CMK (cell line): ENCODE data around the gene PDHX.

ENCODE experiments used
- DNase-seq: peaks from one replicate; pipeline ENCODE4 v3.0.0-alpha.2; 2010; ENCODE audit warnings: low read depth

PDHX gene

DNA sequence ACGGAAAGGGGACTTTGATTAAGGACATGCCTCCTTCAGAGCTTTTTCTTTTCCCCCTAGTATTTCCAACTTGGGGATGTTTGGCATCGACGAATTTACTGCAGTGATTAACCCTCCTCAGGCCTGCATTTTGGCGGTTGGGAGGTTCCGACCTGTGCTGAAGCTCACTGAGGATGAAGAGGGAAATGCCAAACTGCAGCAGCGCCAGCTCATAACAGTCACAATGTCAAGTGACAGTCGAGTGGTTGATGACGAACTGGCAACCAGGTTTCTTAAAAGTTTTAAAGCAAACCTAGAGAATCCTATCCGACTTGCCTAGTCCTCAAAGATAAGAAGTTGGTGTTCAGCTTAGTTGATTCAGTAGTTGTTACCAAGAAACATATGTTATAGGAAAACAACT, 78.4 kb downstream of the PDHX start:
- no peak for DNase-seq

DNA sequence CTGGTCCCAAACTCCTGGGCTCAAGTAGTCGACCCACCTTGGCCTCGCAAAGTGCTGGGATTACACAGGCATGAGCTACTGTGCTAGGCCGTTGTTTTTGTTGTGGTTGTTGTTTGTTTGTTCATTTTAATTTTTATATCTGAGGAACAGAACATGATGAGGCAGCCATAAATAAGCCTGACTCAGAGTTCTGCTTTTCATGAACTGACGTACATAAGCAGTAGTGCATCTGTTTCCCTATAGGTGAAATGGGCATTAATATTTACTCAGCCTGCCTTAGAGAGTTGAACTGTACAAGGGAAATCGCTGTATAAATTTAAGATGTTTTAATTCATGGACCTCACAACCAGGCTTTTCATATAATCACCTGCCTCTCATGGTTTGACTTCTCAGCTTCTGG, 80.5 kb downstream of the PDHX start:
- DNase-seq, result no peak

DNA sequence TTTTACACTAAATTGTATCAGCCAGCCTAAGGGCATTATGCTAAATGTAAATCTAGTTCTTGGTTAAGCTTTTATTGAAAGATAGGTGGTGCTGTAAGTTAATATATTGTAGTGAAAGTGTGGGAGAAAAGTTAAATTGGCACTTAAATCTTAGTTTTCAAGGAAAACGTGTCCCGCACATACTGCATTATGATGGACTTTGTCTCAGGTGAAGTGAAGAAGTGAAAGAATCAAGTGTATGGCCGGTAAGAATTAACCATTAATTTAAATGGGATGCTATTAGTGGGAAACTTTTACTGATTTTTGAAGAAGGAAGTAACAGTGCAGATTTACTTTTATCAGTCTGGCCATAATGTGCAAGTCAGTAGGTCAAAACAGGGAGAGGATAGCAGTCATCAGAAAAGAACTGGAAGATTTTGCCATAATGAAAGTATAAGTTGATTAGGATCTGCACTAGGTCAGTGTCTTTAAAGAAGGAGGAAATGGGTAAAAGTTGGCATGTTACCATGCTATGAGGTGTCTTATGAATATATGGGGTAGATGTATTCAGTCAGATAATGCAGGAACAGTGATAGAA, 81.6 kb downstream of the PDHX start:
- DNase-seq, result no peak

DNA sequence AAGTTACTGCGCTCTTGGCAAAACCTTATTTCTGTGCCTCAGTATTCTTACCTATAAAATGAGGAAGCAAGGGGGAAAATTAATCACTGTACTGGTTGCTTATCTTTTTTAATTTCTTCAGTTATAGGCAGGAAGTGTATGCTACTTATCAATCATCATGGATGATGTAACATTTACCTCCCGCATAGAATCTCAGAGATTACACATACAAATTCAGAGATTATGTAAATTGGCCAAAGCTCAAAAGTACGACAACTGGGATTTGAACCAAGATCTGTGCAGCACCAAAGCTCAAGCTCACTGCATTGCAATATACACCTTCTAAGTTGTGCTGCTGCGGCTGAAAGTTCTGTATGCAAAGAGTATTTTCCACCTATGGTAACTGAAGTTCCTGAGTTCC, 83.0 kb downstream of the PDHX start:
- DNase-seq, result no peak

DNA sequence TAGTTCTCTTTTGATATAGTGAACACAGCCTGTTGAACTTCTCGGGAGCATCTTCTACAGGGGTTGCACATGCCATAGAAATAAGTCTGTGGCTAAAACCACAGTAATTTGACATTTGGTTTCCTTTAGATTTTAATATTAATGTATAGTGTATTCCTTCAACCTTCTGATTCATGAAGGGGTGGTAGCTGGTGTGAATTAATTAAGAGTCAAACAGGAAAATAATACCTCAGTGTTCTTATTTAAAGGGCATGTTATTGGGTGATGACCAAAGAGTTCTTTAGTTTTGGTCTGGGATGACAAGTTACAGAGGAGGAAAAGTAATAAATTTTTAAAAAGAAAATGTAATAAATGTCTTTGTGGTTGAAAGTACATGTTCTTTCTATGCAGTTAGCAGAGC, 86.8 kb downstream of the PDHX start:
- DNase-seq, result no peak

DNA sequence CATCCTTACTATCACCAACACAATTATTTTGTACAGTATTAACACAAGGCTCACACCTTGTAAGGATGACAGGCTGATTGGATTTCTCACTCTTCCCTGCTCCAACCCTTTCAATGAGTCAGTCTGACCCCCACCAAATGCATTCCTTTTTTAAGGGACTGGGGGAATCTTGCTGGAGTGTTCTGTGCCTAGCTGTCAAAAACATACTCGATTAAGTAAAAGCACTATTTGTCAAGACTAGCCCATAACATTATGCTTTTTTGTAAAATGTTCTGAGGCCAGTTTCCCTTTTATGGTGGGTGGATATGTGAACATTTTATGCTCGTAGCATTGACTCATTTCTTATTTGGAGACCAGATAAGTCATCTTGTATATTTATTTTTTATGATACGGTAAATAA, 87.2 kb downstream of the PDHX start:
- DNase-seq, result no peak

DNA sequence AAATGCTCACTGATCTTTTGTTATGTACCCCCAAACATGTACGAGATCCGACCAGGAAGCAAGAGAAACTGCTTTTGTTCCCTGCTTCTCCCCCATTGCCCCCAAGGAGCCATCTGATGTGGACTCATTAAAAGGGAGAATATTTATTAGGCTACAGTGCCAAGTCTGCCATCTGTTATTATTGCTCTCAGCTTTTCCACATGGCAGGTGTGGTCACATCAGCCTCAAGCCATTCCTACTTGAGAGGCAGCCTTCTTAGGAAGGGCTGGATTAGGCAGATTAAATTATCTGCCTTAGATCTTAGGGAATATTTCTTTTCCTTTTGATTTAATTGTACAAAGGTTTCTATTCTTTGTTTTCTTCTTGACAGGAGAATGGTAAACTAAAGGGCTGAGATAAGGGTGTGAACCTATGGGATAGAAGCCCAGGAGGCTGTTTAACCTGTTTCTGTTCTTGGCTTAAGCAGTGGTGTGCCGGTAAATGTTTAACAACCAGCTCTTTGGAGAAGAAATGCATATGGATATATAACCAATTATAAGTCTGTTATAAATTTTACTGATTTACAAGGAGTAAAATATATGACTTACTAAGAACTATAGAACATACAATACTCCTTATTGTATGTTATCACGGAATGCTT, 88.8 kb downstream of the PDHX start:
- DNase-seq, result no peak

DNA sequence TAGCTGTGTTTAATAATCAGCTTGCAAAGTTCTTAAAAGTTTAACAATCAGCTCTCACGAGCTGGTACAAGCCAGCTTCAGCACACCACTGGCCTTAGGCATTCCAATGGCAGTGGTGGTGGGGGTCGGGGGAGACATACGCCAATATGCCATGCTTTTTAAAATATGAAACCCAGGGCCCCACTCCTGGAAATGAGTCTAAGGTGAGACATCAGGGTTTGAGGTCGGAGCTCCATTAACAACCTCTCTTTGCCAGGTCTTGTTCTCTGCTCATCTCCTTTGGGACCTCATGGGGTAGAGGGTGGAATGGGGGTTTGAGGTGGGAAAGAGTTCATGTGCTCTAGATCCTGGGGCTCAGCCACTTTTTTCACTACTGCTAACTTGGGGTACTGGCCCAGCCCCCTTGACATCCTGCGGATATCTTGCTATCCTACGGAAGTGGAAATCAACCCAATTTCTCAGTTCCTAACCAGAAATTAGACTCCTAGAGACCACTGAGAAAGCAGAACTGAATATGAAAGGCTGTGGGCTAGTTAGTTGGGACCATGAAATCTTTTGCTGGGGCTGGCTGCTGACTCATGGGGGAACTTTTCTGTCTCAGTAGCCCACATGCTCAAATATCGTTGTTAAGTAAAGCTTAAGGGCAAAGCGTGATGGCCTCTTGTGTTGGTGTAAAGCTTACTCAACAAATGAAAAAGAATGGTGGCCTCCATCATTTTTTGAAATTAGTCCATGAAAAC, 90.1 kb downstream of the PDHX start:
- no peak for DNase-seq

DNA sequence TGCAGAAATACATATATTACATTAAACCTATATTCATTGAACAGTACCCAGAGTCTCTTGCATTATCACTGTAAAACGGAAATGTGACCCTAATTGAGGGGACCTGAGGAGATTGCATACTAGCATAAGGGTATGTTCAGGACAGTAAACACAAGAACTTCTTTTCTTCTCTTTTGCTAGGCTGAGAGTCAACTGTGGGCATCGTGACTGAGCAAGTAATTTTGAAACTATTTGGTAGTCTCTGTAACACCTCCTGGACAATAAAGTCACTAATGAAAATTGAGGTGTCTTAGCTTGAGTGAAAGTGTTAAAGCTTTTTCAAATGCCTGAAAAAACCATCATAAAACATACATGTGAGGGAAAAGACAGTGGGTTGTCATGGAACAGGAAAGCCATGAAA, 90.9 kb downstream of the PDHX start:
- no peak for DNase-seq

DNA sequence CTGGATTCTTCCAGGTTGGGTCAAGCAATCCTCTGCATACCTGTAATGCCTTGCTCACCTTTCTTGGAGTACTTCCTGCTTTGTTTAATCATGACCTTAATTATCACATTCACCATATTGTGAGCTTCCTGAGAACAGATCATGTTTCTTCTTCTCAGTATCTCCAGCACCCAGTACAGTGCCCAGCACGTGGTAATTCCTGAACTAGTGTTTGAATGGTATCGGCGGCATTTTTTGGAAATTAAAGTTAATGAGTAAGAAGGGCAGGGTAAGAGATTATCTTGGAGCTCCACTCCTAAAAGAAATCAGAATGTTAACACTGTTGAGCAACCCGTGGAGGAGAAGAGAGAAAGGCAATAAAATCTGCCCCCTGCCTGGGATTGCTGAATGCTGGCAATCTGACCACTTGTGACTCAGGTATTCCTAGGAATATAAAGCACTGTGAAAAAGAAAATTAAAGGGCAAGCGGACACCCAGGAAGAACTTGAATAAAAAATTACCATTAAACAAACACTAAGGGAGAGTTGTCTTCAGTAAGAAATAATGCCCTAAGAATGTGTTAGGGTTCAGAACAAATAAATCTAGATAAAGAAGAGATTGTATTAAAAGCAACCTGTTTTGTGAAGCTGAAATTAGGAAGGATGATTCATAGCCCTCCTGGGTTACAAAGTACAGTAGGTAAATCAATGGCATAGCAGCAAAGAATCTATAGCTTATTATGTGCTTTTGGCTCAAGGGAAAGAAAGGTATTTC, 92.9 kb downstream of the PDHX start:
- DNase-seq, result no peak

DNA sequence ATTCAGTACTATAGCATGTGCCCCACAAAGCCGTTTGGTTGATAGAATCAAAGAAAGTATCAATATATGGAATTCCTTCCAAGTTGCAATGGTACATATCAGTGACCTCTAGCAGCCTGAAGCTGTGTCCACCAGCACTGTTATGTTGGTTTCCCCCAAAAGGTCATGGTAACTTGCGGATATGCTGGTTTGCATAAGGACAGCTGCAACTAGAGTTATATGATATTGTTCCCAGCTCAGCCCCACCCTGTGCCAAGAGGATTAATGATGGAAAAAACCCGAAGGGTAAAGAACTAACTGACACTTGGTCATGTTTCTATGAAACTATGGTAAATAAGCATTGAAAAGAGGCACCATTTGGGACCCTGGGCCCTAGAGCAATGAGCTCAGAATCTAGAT, 93.5 kb downstream of the PDHX start:
- no peak for DNase-seq

DNA sequence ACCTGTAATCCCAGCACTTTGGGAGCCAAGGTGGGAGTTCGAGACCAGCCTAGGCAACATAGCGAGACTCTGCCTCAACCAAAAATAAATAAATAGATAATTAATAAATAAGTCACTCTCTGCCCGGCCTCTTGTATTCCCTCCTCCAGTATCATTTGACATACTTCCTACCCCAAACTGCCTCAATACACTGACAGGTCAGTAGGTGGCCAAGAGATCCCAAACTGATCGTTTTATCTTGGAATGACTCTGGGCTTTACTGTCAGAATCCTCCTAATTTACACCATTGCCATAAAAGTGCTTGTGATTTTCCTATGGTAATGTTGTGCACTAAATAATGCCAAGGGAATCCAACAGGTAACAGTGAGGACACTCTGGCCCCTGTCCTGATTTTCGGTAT, 94.2 kb downstream of the PDHX start:
- DNase-seq, result no peak

DNA sequence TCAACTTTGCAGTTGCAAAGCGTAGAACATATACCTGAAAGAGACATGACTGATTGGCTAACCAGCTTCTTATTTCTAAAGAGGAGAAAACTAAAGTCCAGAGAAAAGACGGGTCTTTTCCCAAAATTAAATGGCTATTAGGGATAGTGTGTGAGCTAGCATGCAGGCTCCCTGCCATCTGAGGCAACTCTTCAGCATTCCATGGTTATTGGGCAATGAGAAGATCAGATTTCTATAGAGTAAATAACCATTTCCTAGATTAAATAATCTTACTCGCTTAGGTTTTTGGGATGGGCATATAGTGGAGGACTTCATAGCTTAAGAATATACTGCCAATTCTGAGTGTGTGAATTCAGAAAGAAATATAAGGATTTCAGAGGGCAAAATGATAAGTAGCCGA, 95.0 kb downstream of the PDHX start:
- DNase-seq, result no peak

DNA sequence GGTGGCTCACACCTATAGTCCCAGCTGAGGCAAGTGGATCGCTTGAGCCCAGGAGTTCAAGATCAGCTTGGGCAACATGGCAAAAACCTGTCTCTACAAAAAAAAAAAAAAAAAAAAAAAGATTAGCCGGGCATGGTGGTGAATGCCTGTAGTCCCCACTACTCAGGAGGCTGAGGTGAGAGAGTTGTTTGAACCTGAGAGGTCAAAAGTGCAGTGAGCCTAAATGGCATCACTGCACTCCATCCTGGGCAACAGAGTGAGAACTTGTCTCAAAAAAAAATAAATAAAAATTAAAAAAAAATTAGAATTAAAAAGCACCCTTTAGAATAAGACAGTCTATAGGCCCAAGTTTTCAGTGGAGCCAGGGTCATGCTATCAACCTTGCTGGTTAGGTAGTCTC, 95.5 kb downstream of the PDHX start:
- no peak for DNase-seq

DNA sequence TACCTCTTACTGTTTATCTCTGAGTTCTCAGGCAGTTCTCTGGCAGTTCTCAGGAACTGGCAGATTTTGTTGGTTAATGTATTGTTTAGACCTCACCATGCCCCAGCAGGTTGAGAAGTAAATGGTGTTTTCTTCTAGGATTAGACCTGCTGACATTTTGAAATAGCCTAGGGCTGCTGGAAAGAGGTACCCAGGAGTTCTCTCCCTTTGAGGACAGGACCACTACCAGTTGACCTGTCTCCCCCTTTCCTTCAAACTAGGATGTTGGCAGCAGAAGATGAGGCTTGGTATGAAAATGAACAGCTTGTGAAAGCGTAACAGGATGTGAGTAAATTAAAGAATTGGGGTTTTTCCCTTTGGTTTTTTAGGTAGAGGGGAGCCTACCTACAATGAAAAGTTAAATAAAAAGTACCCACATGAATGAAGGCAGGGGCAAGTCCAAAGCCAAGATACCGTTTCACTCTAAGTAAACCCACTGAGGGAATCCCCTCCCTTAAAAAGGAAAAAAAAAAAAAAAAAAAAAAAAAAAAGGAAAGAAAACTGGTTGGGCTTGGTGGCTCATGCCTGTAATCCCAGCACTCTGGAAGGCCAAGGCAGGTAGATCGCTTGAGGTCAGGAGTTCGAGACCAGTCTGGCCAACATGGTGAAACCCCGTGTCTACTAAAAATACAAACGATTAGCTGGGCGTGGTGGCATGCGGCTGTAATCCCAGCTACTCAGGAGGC, 96.2 kb downstream of the PDHX start:
- DNase-seq, result no peak

DNA sequence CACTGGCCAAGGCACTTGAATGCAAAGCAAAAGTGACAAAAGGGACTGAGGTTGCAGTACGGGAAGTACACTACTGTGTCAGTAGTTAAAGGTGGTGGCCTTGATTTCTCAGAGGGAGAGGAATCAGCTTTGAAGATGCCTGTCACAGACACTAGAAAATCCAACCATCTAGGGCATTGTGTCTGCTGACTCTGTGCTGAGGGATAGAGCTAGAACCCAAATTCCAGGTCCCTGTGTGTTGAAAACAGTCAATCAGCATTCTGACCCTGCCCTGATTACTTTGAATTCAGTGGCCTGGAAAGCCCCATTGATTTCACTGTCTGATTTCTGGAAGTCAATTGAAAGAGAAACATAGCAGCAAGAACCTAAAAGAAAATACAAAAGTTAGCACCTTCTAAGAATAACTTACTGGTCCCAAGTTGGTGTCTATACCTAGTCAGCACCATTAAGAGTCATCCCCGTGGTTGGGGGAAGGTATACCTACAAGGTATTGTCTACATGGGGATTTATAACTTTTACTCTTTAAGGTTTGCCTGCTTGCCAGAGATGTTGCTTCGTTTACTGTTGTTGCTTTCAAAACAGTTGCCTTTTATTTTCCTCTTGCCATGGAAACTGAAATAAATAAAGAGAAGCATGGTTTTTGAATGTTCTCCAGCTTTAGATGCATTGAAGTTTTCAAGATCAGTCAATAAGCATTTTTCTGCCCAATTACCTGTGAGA, 97.3 kb downstream of the PDHX start:
- no peak for DNase-seq

DNA sequence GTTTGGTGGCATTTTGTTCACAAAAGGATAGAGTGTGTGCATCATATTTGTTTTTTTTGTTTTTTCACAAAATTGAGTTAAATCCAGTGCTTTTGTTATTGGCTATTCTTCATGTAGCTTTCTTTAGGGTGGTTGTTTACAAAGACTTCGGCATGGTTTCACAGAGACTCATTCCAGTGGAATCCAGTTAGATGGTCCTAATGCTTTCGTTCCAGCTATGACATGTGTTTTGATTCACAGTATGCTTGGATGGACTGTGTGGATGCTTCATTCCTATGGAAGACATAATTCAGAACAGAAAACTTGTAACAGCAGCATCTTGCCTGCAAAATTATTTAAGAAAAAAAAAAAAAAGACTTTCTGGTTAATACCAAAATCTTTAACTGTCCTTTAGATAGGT, 97.9 kb downstream of the PDHX start:
- no peak for DNase-seq

DNA sequence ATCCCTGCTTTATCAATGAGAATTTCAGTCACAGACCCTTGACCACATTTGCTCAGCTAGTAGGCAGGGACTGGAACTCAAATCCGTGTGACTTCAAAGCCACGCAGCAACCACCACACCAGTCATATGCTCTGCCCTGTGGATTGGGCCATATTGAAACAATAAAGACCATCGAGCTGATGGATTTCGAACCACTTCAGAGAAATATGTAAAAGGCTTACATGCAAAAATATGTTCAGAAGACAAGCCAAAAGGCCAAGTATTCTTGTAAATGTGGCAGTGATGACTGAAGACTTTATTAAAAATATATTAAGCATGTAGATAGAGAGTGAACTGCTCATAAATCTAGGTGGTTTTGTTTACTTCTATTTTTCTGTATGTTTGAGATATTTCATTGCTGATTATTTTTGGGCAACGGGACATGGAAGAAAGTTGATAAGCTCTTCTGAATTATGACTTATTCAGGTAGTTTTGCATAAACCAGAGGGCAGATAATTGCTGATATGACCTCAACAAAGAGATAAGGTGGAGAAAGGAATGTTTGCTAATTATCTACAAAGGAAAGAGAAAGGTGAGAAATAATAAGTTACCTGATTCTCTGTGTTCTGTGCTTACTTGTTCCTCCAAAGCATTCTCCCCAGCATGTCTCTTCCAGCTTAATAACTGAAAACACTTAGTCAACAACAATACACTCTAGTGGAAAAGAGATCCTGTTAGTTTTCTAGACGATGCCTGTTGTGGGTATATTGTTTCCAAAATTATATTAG, 99.4 kb downstream of the PDHX start:
- DNase-seq, result no peak

DNA sequence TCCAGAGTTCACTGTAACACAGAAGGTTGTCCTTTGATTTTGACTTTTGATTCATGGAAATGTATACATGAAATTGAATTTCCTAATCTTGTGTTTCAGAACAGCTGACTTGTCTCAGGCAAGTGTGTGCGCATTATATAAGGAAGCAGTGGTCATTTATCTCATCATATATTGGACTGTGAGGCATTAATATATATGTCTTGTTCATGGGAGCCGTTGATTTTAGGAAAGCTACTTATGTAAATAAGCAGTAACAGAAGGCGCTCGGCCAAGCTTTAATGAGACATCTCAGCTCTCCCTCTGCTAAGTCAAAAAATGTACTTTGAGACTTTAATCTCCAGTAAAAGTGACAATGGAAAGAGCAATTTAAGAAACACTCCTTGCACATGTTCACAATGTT, 100.5 kb downstream of the PDHX start:
- DNase-seq, result no peak

DNA sequence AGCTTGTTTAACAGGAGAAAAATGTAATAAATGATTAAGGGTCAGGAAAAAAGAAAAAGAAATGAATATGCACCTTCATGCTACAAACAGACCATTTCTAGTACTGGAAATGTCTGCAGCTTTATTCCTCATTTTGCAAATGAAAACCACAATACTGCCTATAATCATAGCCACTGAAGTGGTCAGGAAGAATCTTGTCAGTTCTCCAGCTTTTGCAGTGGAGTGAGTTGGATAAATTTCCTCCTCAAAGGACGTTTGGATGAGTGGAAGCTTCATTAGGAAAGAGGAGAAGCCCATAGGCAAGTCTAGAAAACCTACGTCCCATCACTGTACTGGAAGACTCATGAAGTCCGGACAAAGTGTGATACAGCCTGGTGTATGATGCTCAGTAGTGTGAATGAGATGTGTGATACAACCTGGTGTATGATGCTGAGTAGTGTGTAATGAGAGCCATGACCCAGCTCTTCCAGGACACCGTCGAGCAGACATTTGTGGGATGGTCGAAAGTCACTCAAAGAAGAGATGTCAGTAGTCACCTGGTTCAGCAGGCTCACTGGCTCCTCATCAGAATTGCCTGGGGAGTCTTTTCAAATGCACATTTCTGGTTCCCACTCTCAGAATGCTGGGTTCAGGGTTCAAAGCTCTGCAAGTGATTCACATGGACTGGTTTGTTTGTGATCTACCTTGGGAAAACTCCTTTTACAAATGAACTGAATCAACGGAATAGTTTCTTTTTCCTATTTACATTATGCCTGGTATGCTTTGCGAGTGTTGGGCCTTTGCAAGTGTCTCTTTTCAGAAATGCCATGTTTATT, 101.3 kb downstream of the PDHX start:
- DNase-seq, result no peak
